ENCODE measurements around the gene NFKB2. TPM values are rescaled to one million over a fixed set of nuclear protein-coding genes. Genes with fewer than 3 reads are reported as not detected.

NFKB2 gene
- total RNA-seq, 4 donors from 2014 or later: 13.7 to 54.4 (median 28.8) TPM

DNA sequence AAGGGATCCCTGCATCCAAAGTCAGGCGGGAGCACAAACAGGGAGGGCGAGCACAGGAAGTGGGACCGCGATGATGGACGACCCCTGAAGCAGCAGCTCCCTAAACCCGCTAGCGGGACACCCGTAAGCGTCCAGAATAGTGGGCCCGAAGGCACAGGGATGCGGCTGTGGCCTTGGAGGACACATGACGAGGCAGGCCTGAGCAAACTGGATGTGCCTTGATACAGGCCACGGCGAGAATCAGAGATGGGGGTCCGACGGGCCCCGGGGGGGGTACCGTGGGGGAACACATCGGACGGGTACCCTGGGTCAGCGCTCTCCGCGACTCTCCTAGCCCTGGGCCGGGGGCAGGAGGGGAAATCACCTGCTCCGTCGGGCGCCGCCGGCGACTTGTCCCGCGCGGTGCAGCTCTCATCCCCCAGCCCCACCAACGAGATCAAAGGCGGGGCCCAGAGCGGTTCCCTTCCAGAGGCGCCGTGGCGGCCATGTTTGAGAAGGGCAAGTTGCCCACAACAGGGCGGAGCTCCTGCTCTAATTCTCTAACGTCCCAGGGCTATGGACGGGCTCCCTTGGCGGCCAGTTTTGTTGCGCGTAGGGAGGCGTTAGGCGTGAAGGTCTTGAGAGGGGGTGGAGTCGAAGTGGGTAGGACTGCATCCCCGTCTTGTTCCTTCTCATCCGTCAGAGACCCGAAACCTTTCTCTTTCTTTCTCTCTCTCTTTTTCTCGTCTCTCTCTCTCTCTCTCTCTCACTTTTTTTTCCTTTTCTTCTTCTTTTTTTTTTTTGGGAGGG is 36.9 kb downstream of the NFKB2 start, which contains the start of gene CUEDC2:
CUEDC2 (minus strand) TSS at position 413 of the 789 bp plus-strand sequence. CDS start 7,386 bp downstream, outside the sequence.
- peak; percentile 92 for DNase-seq (ENCODE audit: low spot score)
- peak; percentile 88 for ATAC-seq (ENCODE audit: low FRiP score)
- TF ChIP-seq CTCF (IDR thresholded peaks at IDR 0.05): no peak

- ATAC-seq (ENCODE audit: low FRiP score) (no peak), DNase-seq (ENCODE audit: low spot score) (no peak)
- no peak for TF ChIP-seq CTCF (IDR thresholded peaks at IDR 0.05)
Measured at GRCh38 chr10:102433619-102434046, 38.1 kb downstream of the NFKB2 start.

DNA sequence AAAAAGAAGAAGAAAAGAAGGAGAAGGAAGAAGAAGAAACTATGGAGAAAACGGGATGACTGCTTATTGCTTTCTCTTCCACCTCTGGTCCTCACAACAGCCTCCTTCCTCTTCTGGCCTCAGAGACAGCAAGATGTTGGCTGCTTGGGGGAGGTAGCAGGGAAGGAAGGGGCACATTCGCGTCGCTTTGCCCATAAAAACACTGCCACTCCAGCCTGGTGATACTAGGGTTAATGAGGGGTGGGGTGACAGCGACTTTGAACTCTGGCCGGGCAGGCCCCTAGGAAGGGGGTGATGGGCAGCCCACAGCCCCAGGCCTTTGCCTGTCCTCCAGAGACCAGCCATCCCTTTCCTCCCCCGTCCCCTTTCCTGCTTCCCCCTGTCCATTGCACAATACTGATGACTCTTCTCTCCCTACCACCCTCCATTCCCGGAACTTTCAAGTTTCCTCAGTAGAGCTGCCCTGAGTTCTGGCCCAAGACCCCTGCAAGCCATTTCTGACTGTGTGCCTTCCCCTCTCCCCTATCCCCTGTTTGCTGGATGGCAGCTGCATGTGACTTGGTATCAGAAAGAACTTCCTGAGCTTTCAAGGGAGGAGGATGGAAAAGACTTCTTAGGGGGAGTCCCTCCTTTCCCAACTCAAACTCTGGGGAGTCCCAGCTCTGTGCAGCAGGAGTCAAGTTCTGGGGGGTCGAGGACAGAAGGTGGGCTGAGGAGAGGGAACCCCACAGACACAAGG is 39.1 kb downstream of the NFKB2 start:
- no peak for DNase-seq (ENCODE audit: low spot score)
- peak; percentile 59 for ATAC-seq (ENCODE audit: low FRiP score)
- no peak for TF ChIP-seq CTCF (IDR thresholded peaks at IDR 0.05)

- DNase-seq (ENCODE audit: low spot score): no peak
- ATAC-seq (ENCODE audit: low FRiP score): no peak
- no peak for TF ChIP-seq CTCF (IDR thresholded peaks at IDR 0.05)
Measured at GRCh38 chr10:102435133-102435497, 39.6 kb downstream of the NFKB2 start.

- DNase-seq (ENCODE audit: low spot score) (no peak), ATAC-seq (ENCODE audit: low FRiP score) (peak; percentile 25)
- TF ChIP-seq CTCF (IDR thresholded peaks at IDR 0.05): no peak
Measured at GRCh38 chr10:102435529-102436233, 40.2 kb downstream of the NFKB2 start.

GRCh38 chr10:102436312-102436711 is 40.8 kb downstream of the NFKB2 start:
- ATAC-seq (ENCODE audit: low FRiP score): no peak
- no peak for TF ChIP-seq CTCF (IDR thresholded peaks at IDR 0.05)
- no peak for DNase-seq (ENCODE audit: low spot score)
